Lower leg skin (tissue), 4 donors: Measurements from ENCODE around the gene NME1. TPM values are rescaled to one million over a fixed set of nuclear protein-coding genes. Genes with fewer than 3 reads are reported as not detected.

Experiments used
- DNase-seq, 2 donors: peaks; one replicate each; pipeline ENCODE4 v3.0.0-alpha.2; 2019; ENCODE audit warnings: low spot score in 2 of 2
- H3K4me3 ChIP-seq: fragments of 200-600 bp; sonication (generic); 2 replicates; pipeline ENCODE4 v1.5.1; 2017; ENCODE audit warnings: mild to moderate bottlenecking, low read depth; ENCODE audit not compliant: poor library complexity, severe bottlenecking
- CTCF ChIP-seq, 3 donors: fragments of 450-650 bp; IDR thresholded peaks; one replicate each; pipeline ENCODE4 v1.5.1; 2016; ENCODE audit warnings: antibody characterized with exemption in 3 of 3, mild to moderate bottlenecking in 3 of 3, moderate library complexity in 2 of 3
- POLR2A ChIP-seq, 2 donors: fragments of 450-650 bp; IDR thresholded peaks; one replicate each; pipeline ENCODE4 v1.6.1; 2016 to 2017; ENCODE audit warnings: antibody characterized with exemption in 2 of 2, mild to moderate bottlenecking in 1 of 2, moderate library complexity in 1 of 2
- WGBS, 2 donors: methylation state at CpG; one replicate each; pipeline ENCODE4 v1.1.5; 2018; 5-methylcytosine and 5-hydroxymethylcytosine counted together
- intact Hi-C: fragments of 100-400 bp; cut with DNase I; formaldehyde crosslinking; loops from one replicate; pipeline ENCODE4 v1.15.0; 2023; ENCODE audit warnings: low total_unique reads
- total RNA-seq, 4 donors: library from RNA; depleted of rRNA; stranded (reverse); fragments of >200 nt; gene quantifications; one replicate each; pipeline ENCODE4 v1.1.0, GENCODE V29; 2016

The NME1 gene
- total RNA-seq, 4 donors from 2014 or later = 18.1 to 42.8 (median 27.0) TPM

GRCh38 chr17:51191895-51192294 lies 38.5 kb downstream of the NME1 start:
- no peak for DNase-seq
- TF ChIP-seq POLR2A (IDR thresholded peaks at IDR 0.05) (no peak), CTCF (IDR thresholded peaks at IDR 0.05) (no peak)
- no peak overlapping the region for H3K4me3 ChIP-seq
- 83 to 84% methylated on average over 2 of the region's 2 CpGs for WGBS, 2 donors
- intact Hi-C loops = no loop called here

DNA sequence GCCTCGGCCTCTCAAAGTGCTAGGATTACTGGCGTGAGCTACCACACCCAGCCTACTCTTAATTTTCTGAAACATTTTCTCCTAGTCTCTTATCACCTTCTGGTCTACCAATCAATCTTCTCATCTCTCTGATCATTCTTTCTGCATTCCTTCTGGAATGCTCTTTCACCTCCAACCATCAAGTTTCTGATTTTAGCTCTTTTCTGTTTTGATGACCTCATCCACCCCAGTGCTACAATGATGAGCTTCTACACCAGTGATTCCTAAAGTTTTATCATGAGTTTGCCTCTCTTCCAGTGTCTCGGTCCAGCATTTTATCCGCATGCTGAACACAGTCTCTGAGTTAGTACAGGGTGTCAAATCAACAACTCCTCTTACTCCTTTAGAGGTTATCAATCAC lies 44.4 kb downstream of the NME1 start:
- intact Hi-C loops = no loop called here
- H3K4me3 ChIP-seq = no peak overlapping the region
- DNase-seq = no peak
- TF ChIP-seq CTCF (IDR thresholded peaks at IDR 0.05) = no peak
- no peak for TF ChIP-seq POLR2A (IDR thresholded peaks at IDR 0.05)
- WGBS, 2 donors = 93 to 96% methylated on average over 4 of the region's 4 CpGs

- no peak overlapping the region for H3K4me3 ChIP-seq
- no peak for DNase-seq
- no peak for TF ChIP-seq CTCF (IDR thresholded peaks at IDR 0.05)
- no peak for TF ChIP-seq POLR2A (IDR thresholded peaks at IDR 0.05)
- WGBS, 2 donors = 85 to 96% methylated on average over 6 of the region's 6 CpGs
- intact Hi-C loops = no loop called here
Observed at GRCh38 chr17:51200295-51200694, 46.9 kb downstream of the NME1 start.

DNA sequence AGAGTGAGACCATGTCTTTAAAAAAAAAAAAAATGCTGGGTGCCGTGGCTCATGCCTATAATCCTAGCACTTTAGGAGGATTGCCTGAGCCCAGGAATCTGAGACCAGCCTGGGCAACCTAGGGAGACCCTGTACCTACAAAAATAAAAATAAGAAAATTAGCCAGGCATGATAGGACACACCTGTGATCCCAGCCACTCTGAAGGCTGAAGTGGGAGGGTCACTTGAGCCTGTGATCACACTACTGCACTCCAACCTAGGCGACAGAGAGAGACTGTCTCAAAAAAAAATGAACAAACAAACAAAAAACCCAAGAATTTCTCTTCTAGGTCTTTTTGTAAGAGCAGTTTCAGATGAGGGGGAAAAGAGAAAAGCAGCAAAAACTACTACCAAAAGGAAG lies 47.5 kb downstream of the NME1 start:
- WGBS, 2 donors = 89 to 93% methylated on average over 2 of the region's 2 CpGs
- TF ChIP-seq POLR2A (IDR thresholded peaks at IDR 0.05) (no peak), CTCF (IDR thresholded peaks at IDR 0.05) (no peak)
- DNase-seq = no peak
- intact Hi-C loops = no loop called here
- no peak overlapping the region for H3K4me3 ChIP-seq

DNA sequence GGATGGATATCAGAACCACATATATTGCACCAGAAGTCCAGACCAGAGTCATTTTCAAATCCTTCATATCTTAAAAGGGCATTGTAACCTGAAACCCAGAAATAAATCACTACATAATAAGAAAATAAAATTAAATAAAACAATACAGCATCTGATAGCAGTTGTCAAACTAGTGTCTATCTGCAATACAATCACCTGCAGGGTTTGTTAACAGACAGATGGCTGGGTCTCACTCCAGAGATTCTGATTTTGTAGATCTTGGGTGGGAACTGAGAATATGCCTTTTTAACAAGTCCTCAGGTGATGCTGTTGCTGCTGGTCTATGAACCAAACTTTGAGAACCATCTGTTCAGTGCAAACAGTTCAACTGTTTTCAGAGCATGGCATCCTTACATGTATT lies 50.5 kb downstream of the NME1 start:
- H3K4me3 ChIP-seq = no peak overlapping the region
- intact Hi-C loops = no loop called here
- TF ChIP-seq CTCF (IDR thresholded peaks at IDR 0.05) = no peak
- no peak for TF ChIP-seq POLR2A (IDR thresholded peaks at IDR 0.05)
- no peak for DNase-seq

Other genes with a start within 250 kb of the NME1 start
- 100 to 1,000 TPM in 1 of 4 donors, 10 to 100 TPM in 3; 63.7 to 106 (median 69.3) TPM for gene SPAG9, start 32.7 kb upstream of the NME1 start, total RNA-seq
- gene NME2, start 12.9 kb downstream of the NME1 start, total RNA-seq = 100 to 1,000 TPM; 338 to 534 (median 488) TPM
- 10 to 100 TPM; 20.9 to 26.7 (median 24.0) TPM for gene MBTD1, start 106.5 kb downstream of the NME1 start, total RNA-seq
- 10 to 100 TPM; 30.4 to 55.2 (median 41.6) TPM for gene UTP18, start 107.0 kb downstream of the NME1 start, total RNA-seq